HL-60 (cell line): ENCODE results near the gene BTG3.

Experiments used
- DNase-seq, 2 experiments: peaks; one replicate each; pipeline ENCODE4 v3.0.0-alpha.2; 2010 to 2020; ENCODE audit warnings: low read depth in 1 of 2, low spot score in 1 of 2
- H3K27ac ChIP-seq: fragments of 250-450 bp; sonication (Bioruptor Pico); replicated peaks from 2 replicates; pipeline ENCODE4 v1.5.1; 2020; ENCODE audit warnings: mild to moderate bottlenecking, moderate library complexity
- H3K27me3 ChIP-seq: fragments of 250-450 bp; sonication (Bioruptor Pico); 2 replicates; pipeline ENCODE4 v1.5.1; 2021; ENCODE audit warnings: mild to moderate bottlenecking, moderate library complexity; ENCODE audit not compliant: insufficient read depth, poor library complexity, severe bottlenecking
- H3K4me3 ChIP-seq: replicated peaks from 2 replicates; pipeline ENCODE4 v1.5.1; 2011; ENCODE audit warnings: mild to moderate bottlenecking, control low read depth, low read length; ENCODE audit not compliant: insufficient read depth
- GABPA ChIP-seq: IDR thresholded peaks from 2 replicates; pipeline ENCODE4 v1.6.1; 2012; ENCODE audit warnings: low read depth
- POLR2AphosphoS5 ChIP-seq: IDR thresholded peaks from 2 replicates; pipeline ENCODE4 v1.6.1; 2012; ENCODE audit warnings: low read depth
- SPI1 ChIP-seq: IDR thresholded peaks from 2 replicates; pipeline ENCODE4 v1.6.1; 2012; ENCODE audit warnings: low read depth, mild to moderate bottlenecking, borderline replicate concordance
- TF ChIP-seq, protein P1 (sequence below): IDR thresholded peaks from one replicate; pipeline ENCODE4 v1.5.1; 2011; ENCODE audit warnings: low read length, control low read depth, inconsistent platforms; ENCODE audit not compliant: insufficient read depth
- TF ChIP-seq, protein P2 (sequence below): IDR thresholded peaks from 2 replicates; pipeline ENCODE4 v1.6.1; 2012; ENCODE audit warnings: low read depth; ENCODE audit not compliant: insufficient replicate concordance

The BTG3 gene

DNA sequence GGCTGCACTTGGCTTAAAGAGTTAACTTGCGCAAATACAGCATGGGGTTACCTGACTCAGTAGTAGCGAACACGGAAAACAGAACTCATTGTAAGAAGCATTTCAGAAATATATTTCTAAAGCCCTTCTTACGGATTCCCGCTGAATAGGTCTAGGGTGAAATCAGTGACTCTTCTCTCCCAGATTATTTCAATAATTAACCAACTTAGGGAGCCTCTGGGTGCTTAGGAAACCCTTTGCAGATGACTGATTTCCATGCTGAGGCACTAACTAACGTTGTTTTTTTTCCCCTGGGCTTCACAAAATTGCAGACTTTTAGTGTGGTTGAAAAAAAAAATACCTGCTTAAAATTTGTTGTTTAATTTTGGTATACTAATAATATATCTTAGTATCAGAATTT is 40.3 kb downstream of the BTG3 start:
- TF ChIP-seq SPI1 (no peak), GABPA (no peak)
- Histone ChIP-seq H3K4me3 (no peak overlapping the region), H3K27me3 (no peaks in the 10 kb centered on the region), H3K27ac (no peak overlapping the region)
- no peak for DNase-seq

DNA sequence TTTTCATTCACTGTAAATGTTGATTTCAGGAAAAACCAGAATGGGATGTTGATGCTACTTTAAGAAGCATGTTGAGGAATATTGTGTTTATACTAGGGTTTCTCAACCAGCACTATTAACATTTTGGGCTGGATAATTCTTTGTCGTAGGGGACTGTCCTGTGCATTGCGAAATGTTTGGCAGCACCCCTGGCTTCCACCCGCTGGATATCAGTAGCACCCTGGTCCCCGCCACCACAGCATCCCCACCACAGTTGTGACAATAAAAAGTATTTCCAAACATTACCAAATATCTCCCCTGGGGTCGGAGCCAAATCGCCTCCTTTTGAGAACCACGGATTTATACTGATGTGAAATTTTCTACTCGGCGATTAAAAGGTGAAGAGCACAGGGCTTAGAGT is 41.9 kb downstream of the BTG3 start:
- TF ChIP-seq SPI1 (no peak), GABPA (no peak), POLR2AphosphoS5 (no peak)
- TF ChIP-seq, protein P1, sequence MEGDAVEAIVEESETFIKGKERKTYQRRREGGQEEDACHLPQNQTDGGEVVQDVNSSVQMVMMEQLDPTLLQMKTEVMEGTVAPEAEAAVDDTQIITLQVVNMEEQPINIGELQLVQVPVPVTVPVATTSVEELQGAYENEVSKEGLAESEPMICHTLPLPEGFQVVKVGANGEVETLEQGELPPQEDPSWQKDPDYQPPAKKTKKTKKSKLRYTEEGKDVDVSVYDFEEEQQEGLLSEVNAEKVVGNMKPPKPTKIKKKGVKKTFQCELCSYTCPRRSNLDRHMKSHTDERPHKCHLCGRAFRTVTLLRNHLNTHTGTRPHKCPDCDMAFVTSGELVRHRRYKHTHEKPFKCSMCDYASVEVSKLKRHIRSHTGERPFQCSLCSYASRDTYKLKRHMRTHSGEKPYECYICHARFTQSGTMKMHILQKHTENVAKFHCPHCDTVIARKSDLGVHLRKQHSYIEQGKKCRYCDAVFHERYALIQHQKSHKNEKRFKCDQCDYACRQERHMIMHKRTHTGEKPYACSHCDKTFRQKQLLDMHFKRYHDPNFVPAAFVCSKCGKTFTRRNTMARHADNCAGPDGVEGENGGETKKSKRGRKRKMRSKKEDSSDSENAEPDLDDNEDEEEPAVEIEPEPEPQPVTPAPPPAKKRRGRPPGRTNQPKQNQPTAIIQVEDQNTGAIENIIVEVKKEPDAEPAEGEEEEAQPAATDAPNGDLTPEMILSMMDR, result no peak
- TF ChIP-seq, protein P2, sequence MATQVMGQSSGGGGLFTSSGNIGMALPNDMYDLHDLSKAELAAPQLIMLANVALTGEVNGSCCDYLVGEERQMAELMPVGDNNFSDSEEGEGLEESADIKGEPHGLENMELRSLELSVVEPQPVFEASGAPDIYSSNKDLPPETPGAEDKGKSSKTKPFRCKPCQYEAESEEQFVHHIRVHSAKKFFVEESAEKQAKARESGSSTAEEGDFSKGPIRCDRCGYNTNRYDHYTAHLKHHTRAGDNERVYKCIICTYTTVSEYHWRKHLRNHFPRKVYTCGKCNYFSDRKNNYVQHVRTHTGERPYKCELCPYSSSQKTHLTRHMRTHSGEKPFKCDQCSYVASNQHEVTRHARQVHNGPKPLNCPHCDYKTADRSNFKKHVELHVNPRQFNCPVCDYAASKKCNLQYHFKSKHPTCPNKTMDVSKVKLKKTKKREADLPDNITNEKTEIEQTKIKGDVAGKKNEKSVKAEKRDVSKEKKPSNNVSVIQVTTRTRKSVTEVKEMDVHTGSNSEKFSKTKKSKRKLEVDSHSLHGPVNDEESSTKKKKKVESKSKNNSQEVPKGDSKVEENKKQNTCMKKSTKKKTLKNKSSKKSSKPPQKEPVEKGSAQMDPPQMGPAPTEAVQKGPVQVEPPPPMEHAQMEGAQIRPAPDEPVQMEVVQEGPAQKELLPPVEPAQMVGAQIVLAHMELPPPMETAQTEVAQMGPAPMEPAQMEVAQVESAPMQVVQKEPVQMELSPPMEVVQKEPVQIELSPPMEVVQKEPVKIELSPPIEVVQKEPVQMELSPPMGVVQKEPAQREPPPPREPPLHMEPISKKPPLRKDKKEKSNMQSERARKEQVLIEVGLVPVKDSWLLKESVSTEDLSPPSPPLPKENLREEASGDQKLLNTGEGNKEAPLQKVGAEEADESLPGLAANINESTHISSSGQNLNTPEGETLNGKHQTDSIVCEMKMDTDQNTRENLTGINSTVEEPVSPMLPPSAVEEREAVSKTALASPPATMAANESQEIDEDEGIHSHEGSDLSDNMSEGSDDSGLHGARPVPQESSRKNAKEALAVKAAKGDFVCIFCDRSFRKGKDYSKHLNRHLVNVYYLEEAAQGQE, result no peak
- no peak overlapping the region for H3K4me3 ChIP-seq
- no peak overlapping the region for H3K27ac ChIP-seq
- H3K27me3 ChIP-seq, result no peaks in the 10 kb centered on the region
- no peak for DNase-seq

DNA sequence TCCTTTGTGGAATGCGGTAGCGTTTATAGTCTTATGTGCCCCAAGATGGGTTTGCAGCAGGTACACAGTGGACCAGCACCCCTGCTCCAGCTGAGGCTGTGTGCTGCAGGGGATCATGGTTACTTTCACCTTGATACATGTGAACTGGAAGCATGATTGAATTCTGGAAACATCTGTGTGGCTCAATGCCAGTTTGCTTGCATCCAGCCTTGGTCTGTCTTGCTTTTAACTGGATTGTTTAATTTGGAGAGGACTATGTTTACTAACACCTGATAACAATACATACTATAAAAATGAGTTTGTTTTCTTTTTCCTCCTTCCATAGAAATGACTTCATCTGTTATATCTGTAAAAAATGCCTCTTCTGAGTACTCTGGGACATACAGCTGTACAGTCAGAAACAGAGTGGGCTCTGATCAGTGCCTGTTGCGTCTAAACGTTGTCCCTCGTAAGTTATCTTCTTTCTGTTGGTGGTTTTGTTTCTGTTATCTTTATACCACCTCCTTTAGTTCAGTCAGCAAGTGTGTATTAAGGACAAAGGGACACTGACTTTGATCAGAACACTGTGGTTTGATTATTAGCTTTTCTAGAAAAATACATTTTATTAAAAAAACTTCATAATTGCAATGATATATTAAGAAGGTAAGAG is 52.2 kb downstream of the BTG3 start:
- TF ChIP-seq, protein P2, result no peak
- TF ChIP-seq POLR2AphosphoS5 (no peak), SPI1 (no peak), GABPA (no peak)
- TF ChIP-seq, protein P1, result no peak
- DNase-seq, result no peak
- Histone ChIP-seq H3K4me3 (no peak overlapping the region), H3K27me3 (no peaks in the 10 kb centered on the region), H3K27ac (no peak overlapping the region)

DNA sequence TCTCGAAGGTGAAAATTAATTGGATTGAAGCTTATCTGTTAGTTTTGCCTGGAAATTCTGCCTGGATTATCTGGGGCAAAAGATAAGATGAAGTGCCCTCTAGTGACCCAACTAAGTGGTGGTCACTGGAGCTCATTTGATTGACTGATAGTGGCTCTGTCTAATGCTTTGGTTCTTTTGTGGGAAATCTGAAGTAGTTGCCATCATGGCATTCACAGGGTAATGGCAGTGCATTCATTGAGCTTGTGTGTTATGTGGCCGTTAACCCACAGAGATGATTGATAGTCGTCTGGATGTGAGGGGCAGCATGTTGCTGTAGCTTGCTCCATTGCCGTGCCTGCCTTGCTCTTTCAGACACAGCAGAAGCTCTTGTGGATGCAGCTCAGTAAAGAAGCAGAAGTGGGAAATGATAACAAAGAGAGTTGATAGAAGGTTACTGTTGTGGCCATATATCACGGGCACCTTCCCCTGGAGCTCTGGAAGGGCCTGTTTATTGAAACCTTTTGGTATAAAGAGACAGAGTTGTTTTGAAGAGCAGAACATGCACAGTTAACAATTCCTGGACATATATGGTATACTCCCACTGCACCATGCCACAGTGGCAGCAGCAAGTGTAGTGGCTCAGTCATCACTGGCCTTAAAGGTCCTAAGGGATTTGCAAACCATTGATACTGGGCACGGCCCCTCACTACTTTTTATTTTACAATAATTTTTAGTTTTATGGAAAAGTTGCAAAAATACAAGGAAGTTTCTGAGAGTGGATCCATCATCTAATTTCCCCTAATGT is 57.8 kb downstream of the BTG3 start:
- TF ChIP-seq POLR2AphosphoS5, result no peak
- TF ChIP-seq, protein P2, result no peak
- no peak for TF ChIP-seq SPI1
- TF ChIP-seq GABPA, result no peak
- Histone ChIP-seq H3K27ac (no peak overlapping the region), H3K4me3 (no peak overlapping the region), H3K27me3 (no peaks in the 10 kb centered on the region)
- no peak for DNase-seq
